Activated T-helper 1 cell treated with anti-CD3 and anti-CD28 coated beads, Interleukin-2, amount 50 U/mL, for 16 hours (primary cell): ENCODE data around the gene PAK1.

Source experiments
- DNase-seq, 2 donors: peaks; one replicate each; pipeline ENCODE4 v3.0.0-alpha.2; 2020; ENCODE audit warnings: low read depth in 1 of 2, low spot score in 1 of 2

The PAK1 gene

GRCh38 chr11:77374611-77375031, 99.3 kb downstream of the PAK1 start:
- DNase-seq, result no peak

GRCh38 chr11:77374108-77374507, 99.8 kb downstream of the PAK1 start:
- no peak for DNase-seq

GRCh38 chr11:77372726-77373125, 101.2 kb downstream of the PAK1 start:
- DNase-seq, result no peak

GRCh38 chr11:77371646-77372045, 102.2 kb downstream of the PAK1 start:
- no peak for DNase-seq

GRCh38 chr11:77370217-77370616, 103.7 kb downstream of the PAK1 start:
- DNase-seq, result no peak

GRCh38 chr11:77361184-77361583, 112.7 kb downstream of the PAK1 start:
- DNase-seq, result no peak

- DNase-seq, result no peak
Measured at GRCh38 chr11:77359481-77359880, 114.4 kb downstream of the PAK1 start.

- no peak for DNase-seq
Measured at GRCh38 chr11:77353131-77353530, 120.8 kb downstream of the PAK1 start.

- no peak for DNase-seq
Measured at GRCh38 chr11:77351281-77351886, 122.5 kb downstream of the PAK1 start.

GRCh38 chr11:77347948-77348347, 125.9 kb downstream of the PAK1 start:
- DNase-seq, result no peak

- DNase-seq, result no peak
Measured at GRCh38 chr11:77346906-77347603, 126.8 kb downstream of the PAK1 start.

- DNase-seq, result no peak
Measured at GRCh38 chr11:77345621-77346020, 128.3 kb downstream of the PAK1 start.

GRCh38 chr11:77340501-77340900, 133.4 kb downstream of the PAK1 start:
- DNase-seq, result no peak

GRCh38 chr11:77332259-77332658, 141.6 kb downstream of the PAK1 start:
- DNase-seq, result no peak

- DNase-seq, result no peak
Measured at GRCh38 chr11:77325159-77325558, 148.7 kb downstream of the PAK1 start.

- no peak for DNase-seq
Measured at GRCh38 chr11:77324508-77324907, 149.4 kb downstream of the PAK1 start.

GRCh38 chr11:77322926-77323590, 150.8 kb downstream of the PAK1 start:
- DNase-seq, result no peak

GRCh38 chr11:77322506-77322905, 151.4 kb downstream of the PAK1 start:
- DNase-seq, result no peak

GRCh38 chr11:77320351-77320750, 153.5 kb downstream of the PAK1 start:
- DNase-seq, result no peak

GRCh38 chr11:77318600-77318999, 155.3 kb downstream of the PAK1 start:
- no peak for DNase-seq

GRCh38 chr11:77316733-77317342, 157.1 kb downstream of the PAK1 start:
- DNase-seq, result no peak

GRCh38 chr11:77312107-77312506, 161.8 kb downstream of the PAK1 start:
- no peak for DNase-seq
